HG03521 (cell line): ENCODE measurements around the gene TIFAB.

Experiments used
- ATAC-seq: cut with Tn5 transposase; IDR thresholded peaks from one replicate; pipeline ENCODE4 v1.9.1; 2021; ENCODE audit warnings: mild to moderate bottlenecking, moderate library complexity; ENCODE audit not compliant: unreplicated experiment

TIFAB gene

GRCh38 chr5:135482381-135482933, 30.3 kb upstream of the TIFAB start:
- no peak for ATAC-seq

GRCh38 chr5:135481909-135482311, 29.8 kb upstream of the TIFAB start:
- no peak for ATAC-seq

GRCh38 chr5:135481387-135481786, 29.2 kb upstream of the TIFAB start:
- no peak for ATAC-seq

- ATAC-seq: no peak
Measured at GRCh38 chr5:135480511-135480910, 28.4 kb upstream of the TIFAB start.

- ATAC-seq: no peak
Measured at GRCh38 chr5:135478938-135479337, 26.8 kb upstream of the TIFAB start.

- ATAC-seq: no peak
Measured at GRCh38 chr5:135477613-135478066, 25.5 kb upstream of the TIFAB start.

GRCh38 chr5:135476615-135477581, 24.7 kb upstream of the TIFAB start:
- ATAC-seq: no peak

GRCh38 chr5:135473956-135474670, 22.0 kb upstream of the TIFAB start:
- no peak for ATAC-seq

GRCh38 chr5:135472141-135472540, 20.0 kb upstream of the TIFAB start:
- ATAC-seq: no peak

- ATAC-seq: no peak
Measured at GRCh38 chr5:135471726-135472125, 19.6 kb upstream of the TIFAB start.

- no peak for ATAC-seq
Measured at GRCh38 chr5:135469911-135470310, 17.8 kb upstream of the TIFAB start.

- no peak for ATAC-seq
Measured at GRCh38 chr5:135468541-135468940, 16.4 kb upstream of the TIFAB start.

GRCh38 chr5:135467871-135468485, 15.8 kb upstream of the TIFAB start:
- no peak for ATAC-seq

GRCh38 chr5:135467051-135467625, 15.0 kb upstream of the TIFAB start:
- no peak for ATAC-seq

GRCh38 chr5:135466178-135467050, 14.3 kb upstream of the TIFAB start:
- ATAC-seq: peak; percentile 70

GRCh38 chr5:135465391-135466122, 13.4 kb upstream of the TIFAB start:
- no peak for ATAC-seq

GRCh38 chr5:135462304-135462703, 10.2 kb upstream of the TIFAB start:
- ATAC-seq: peak; percentile 56

GRCh38 chr5:135461481-135462151, 9.5 kb upstream of the TIFAB start:
- no peak for ATAC-seq
